ENCODE measurements around the gene NDFIP2. TPM values are rescaled to one million over a fixed set of nuclear protein-coding genes. Genes with fewer than 3 reads are reported as not detected.

Gene NDFIP2
- total RNA-seq (ENCODE audit: unreplicated experiment) = 30.4 TPM
- long read RNA-seq, full-length matches to known transcripts = 25 of 25 reads
- long read RNA-seq, partial matches to known transcripts = 0 of 25 reads
- long read RNA-seq, other reads (novel, unspliced or antisense) = 0 of 25 reads

GRCh38 chr13:79480954-79481684, at the start of gene NDFIP2:
TSS of gene NDFIP2 (plus strand) at chr13:79481155. CDS start at chr13:79481204, 49 bp downstream.
- H3K27me3 Mint-ChIP-seq (ENCODE audit: unreplicated experiment) = peaks cover 9% of the 10 kb centered on the region

GRCh38 chr13:79432086-79432485, 48.9 kb upstream of the NDFIP2 start:
- Mint-ChIP-seq H3K27me3 (ENCODE audit: unreplicated experiment) (no peaks in the 10 kb centered on the region), H3K4me1 (ENCODE audit: unreplicated experiment) (no peaks in the 10 kb centered on the region), H3K27ac (ENCODE audit: unreplicated experiment) (no peak overlapping the region), H3K9me3 (ENCODE audit: unreplicated experiment) (no peaks in the 10 kb centered on the region), H3K36me3 (ENCODE audit: low read depth, unreplicated experiment) (no peaks in the 10 kb centered on the region), H3K4me3 (ENCODE audit: unreplicated experiment) (no peak overlapping the region)
- no peak for TF ChIP-seq CTCF (IDR thresholded peaks at IDR 0.05; ENCODE audit: unreplicated experiment)
- no peak for DNase-seq (ENCODE audit: low spot score)

More at GRCh38 chr13:79480954-79481684, at the start of gene NDFIP2:
- Mint-ChIP-seq H3K4me1 (ENCODE audit: unreplicated experiment) (peaks cover 18% of the 10 kb centered on the region), H3K36me3 (ENCODE audit: low read depth, unreplicated experiment) (peaks cover 4% of the 10 kb centered on the region), H3K4me3 (ENCODE audit: unreplicated experiment) (peak within 1 kb of the TSS; percentile 99), H3K9me3 (ENCODE audit: unreplicated experiment) (no peaks in the 10 kb centered on the region), H3K27ac (ENCODE audit: unreplicated experiment) (peak within 1 kb of the TSS; percentile 98)
- peak; percentile 86 for DNase-seq (ENCODE audit: low spot score)
- TF ChIP-seq CTCF (IDR thresholded peaks at IDR 0.05; ENCODE audit: unreplicated experiment) = no peak

- Mint-ChIP-seq H3K9me3 (ENCODE audit: unreplicated experiment) (no peaks in the 10 kb centered on the region), H3K27me3 (ENCODE audit: unreplicated experiment) (no peaks in the 10 kb centered on the region), H3K4me3 (ENCODE audit: unreplicated experiment) (no peak overlapping the region), H3K27ac (ENCODE audit: unreplicated experiment) (no peak overlapping the region), H3K4me1 (ENCODE audit: unreplicated experiment) (no peaks in the 10 kb centered on the region), H3K36me3 (ENCODE audit: low read depth, unreplicated experiment) (no peaks in the 10 kb centered on the region)
- TF ChIP-seq CTCF (IDR thresholded peaks at IDR 0.05; ENCODE audit: unreplicated experiment) = no peak
- no peak for DNase-seq (ENCODE audit: low spot score)
Observed at GRCh38 chr13:79432992-79433391, 48.0 kb upstream of the NDFIP2 start.

- Mint-ChIP-seq H3K27ac (ENCODE audit: unreplicated experiment) (no peak overlapping the region), H3K4me3 (ENCODE audit: unreplicated experiment) (no peak overlapping the region), H3K27me3 (ENCODE audit: unreplicated experiment) (no peaks in the 10 kb centered on the region), H3K36me3 (ENCODE audit: low read depth, unreplicated experiment) (no peaks in the 10 kb centered on the region), H3K9me3 (ENCODE audit: unreplicated experiment) (no peaks in the 10 kb centered on the region), H3K4me1 (ENCODE audit: unreplicated experiment) (no peaks in the 10 kb centered on the region)
- no peak for DNase-seq (ENCODE audit: low spot score)
- no peak for TF ChIP-seq CTCF (IDR thresholded peaks at IDR 0.05; ENCODE audit: unreplicated experiment)
Observed at GRCh38 chr13:79434556-79434955, 46.4 kb upstream of the NDFIP2 start.

- Mint-ChIP-seq H3K4me3 (ENCODE audit: unreplicated experiment) (no peak overlapping the region), H3K4me1 (ENCODE audit: unreplicated experiment) (no peaks in the 10 kb centered on the region), H3K27ac (ENCODE audit: unreplicated experiment) (no peak overlapping the region), H3K27me3 (ENCODE audit: unreplicated experiment) (no peaks in the 10 kb centered on the region), H3K36me3 (ENCODE audit: low read depth, unreplicated experiment) (no peaks in the 10 kb centered on the region), H3K9me3 (ENCODE audit: unreplicated experiment) (no peaks in the 10 kb centered on the region)
- no peak for DNase-seq (ENCODE audit: low spot score)
- no peak for TF ChIP-seq CTCF (IDR thresholded peaks at IDR 0.05; ENCODE audit: unreplicated experiment)
Observed at GRCh38 chr13:79435561-79435990, 45.4 kb upstream of the NDFIP2 start.
